Left forelimb (tissue), 1 donor: ENCODE data around the gene INPP5F.
"Not testable (repeated sequence)": the region's sequence is repeated elsewhere in the genome, so short reads cannot be mapped to it uniquely, and the experiment has no call there.

Source experiments
- DNase-seq: peaks from one replicate; pipeline ENCODE4 v3.0.0-alpha.2; 2018; ENCODE audit warnings: low spot score

INPP5F gene

GRCh38 chr10:119863951-119864565, 138.2 kb downstream of the INPP5F start:
- no peak for DNase-seq

- DNase-seq, result no peak
Observed at GRCh38 chr10:119865699-119866240, 139.9 kb downstream of the INPP5F start.

DNA sequence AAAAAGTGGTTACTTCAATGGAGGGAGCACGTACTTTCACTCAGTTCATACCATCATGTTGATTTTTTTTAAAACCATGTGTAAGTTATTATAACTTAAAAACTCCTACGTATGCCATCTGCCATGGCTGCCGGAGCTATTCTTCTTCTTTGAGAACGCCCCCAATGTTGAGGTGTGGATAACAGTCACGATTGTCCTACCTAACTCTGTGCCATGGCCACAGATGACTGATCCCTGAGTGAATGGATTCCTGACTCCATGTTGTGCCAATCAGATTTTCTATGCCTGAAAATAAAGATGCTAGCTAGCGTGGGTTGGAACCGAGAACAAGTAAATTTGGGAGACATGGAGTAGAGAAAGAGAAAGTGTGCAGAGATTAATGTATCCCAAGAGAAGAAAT, 141.5 kb downstream of the INPP5F start:
- no peak for DNase-seq

- not testable (repeated sequence) for DNase-seq
Observed at GRCh38 chr10:119869398-119869797, 143.5 kb downstream of the INPP5F start.

DNA sequence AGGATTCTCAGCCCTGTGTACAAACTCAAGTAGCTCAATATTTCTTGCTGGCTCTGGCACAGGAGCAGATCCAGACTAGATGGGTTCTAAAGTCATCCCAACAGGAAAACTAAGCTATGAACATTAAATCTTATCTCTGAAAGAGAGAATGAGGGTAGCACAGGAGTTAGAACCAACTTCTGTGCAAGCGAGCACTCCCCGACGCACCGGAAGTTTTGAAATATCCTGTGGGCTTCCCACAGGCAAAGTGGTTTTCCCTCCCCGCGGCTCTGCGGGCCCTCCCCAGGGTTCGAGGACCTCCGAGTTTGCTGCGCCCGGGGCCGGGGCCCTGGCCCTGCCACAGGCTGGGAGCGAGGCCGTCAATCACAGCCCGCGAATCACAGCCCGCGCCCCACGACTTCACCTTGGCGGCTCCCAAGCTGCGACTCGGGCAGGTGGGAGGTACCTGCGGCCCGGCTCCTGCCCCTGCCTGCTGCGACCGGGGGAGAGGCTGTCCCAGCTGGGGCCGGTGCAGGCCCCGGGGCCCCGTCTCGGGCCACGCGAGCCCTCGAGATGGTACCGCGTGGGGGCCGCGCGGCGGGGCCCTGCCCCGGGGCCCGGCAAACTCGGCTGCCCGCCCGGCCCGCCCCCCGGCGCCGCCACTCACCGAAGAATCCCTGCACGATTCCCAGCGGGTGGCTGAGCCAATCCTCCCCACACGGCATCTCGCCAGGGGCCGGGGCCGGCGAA, 146.2 kb downstream of the INPP5F start:
- peak; percentile 75 for DNase-seq

DNA sequence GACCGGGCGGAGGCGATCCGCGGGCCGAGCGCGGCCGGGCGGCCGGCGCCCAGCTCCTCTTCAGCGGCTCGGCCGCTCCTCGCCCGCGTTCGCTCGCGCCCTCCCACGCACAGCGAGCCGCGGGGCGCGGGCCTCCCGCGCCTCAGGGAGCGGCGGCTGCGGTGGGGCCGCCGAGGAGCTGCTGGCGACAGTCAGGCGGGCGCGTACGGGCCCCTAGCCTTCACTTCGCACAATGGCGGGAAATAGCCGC, 146.7 kb downstream of the INPP5F start, which contains the start of gene MCMBP:
Gene MCMBP (minus strand): TSS at position 234 of the 250 bp plus-strand sequence. CDS start 259 bp downstream, outside the sequence.
- no peak for DNase-seq

DNA sequence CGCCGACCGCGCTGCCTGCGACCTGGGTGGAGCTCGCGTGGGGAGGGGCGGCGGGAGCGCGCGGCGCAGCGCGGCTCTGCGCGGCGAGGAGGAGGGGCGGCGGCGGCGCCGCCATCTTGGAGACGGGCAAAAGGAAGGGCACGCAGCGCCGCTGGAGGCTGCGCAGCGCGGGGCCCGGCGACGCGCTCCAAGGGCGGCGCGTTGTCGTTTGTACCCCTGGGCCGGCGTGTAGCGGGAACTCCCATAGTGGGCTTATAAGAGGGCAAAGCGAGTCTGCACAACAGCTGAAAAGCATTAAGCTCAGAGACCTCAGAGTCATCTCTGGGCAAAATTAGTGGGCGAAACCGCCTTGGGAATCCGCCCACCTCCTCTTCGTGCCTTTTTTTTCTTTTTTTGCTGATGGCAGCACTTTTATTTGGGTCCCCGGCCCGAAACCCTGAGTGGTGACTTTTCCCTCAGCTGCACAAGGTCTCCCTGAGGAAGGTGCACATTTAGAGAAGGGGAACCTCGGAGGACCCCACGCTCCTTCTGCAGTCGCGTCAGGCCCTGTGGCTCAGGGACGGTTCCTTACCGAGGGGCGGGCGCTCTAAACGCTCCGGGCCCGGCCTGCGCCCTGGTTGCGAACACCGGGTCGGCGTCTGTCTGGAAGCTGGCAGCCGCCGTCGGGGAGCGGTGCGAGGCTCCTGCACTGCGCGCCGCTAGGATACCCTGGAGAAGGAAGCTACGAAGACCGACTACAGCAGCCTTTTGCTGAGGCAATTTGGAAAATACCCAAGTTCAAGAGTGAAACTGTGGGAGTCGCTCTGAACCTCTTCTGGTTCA, 147.2 kb downstream of the INPP5F start:
- DNase-seq, result peak; percentile 93

- no peak for DNase-seq
Observed at GRCh38 chr10:119878524-119878923, 152.7 kb downstream of the INPP5F start.
